ENCODE results near the gene LGR5. TPM values are rescaled to one million over a fixed set of nuclear protein-coding genes. Genes with fewer than 3 reads are reported as not detected.

LGR5 gene
- total and polyA plus RNA-seq, 10 of the 15 experiments (the other 5 are each of a cell fraction or from before 2014, with no cell fraction given), result 2.1 TPM; not detected in 9

- Histone ChIP-seq H3K27ac (ENCODE audit: control insufficient read depth, insufficient read depth) (no peak overlapping the region), H3K9me3 (replicated peaks; ENCODE audit: control insufficient read depth, insufficient read depth, low read length) (no peaks in the 10 kb centered on the region), H4K20me1 (ENCODE audit: control insufficient read depth, insufficient read depth) (no peaks in the 10 kb centered on the region), H3K27me3 (replicated peaks in 1 of 2; ENCODE audit: control insufficient read depth in 2 of 2, insufficient read depth in 2 of 2, low read length in 1 of 2) (no peaks in the 10 kb centered on the region; a peak in 1 of 4 replicates), H3K9ac (ENCODE audit: control insufficient read depth, insufficient read depth, low read length) (no peak overlapping the region), H3K4me1 (ENCODE audit: control insufficient read depth, insufficient read depth, low read length) (no peaks in the 10 kb centered on the region), H3K4me3 (no peak overlapping the region), H3K4me2 (ENCODE audit: control insufficient read depth, insufficient read depth) (no peak overlapping the region), H3K79me2 (ENCODE audit: control insufficient read depth, insufficient read depth, low read length) (no peaks in the 10 kb centered on the region), H2AFZ (ENCODE audit: control insufficient read depth, low read depth, low read length) (no peak overlapping the region), H3K36me3 (ENCODE audit: control insufficient read depth in 2 of 2, insufficient read depth in 2 of 2, low read length in 1 of 2) (no peaks in the 10 kb centered on the region)
- no TSS peak for BruUV-seq (replicated peaks)
- ATAC-seq, result no peak
- POLR2A ChIA-PET, result no interaction called here
- CTCF ChIA-PET, result interaction anchor here (0.7 kb wide), 1 partner anchor 472 kb away, joined by 3 read pairs; no protein-coding TSS in a partner anchor
- intact Hi-C loops (cut with micrococcal nuclease; ENCODE audit: unreplicated experiment) (no loop called here), in situ Hi-C loops (cut with MboI) (no loop called here)
- SMC1A ChIA-PET (ENCODE audit: uncharacterized antibody, unreplicated experiment), result interaction anchor here (1.1 kb wide), 2 partner anchors 57 to 143 kb away, joined by 3 read pairs; no protein-coding TSS in a partner anchor
- RAD21 ChIA-PET (ENCODE audit: unreplicated experiment), result interaction anchor here (0.8 kb wide), 1 partner anchor 41 kb away, joined by 4 read pairs; no protein-coding TSS in a partner anchor
- FAIRE-seq, result no peak
- WGBS (ENCODE audit: insufficient coverage, insufficient replicate concordance, low lambda C conversion rate, missing lambda C conversion rate), result 27% methylated on average over 4 of the region's 4 CpGs
- DNase-seq (ENCODE audit: low read depth, low spot score), result no peak
- TF ChIP-seq MLLT1 (IDR thresholded peaks at IDR 0.05) (no peak), BACH1 (IDR thresholded peaks at IDR 0.05; ENCODE audit: borderline replicate concordance) (no peak), ZBED1 (IDR thresholded peaks at IDR 0.05; ENCODE audit: borderline replicate concordance) (no peak), HCFC1 (IDR thresholded peaks at IDR 0.05; ENCODE audit: low read length) (no peak), NBN (IDR thresholded peaks at IDR 0.05) (no peak), TCF12 (IDR thresholded peaks at IDR 0.05; ENCODE audit: low read depth, low read length) (no peak), FOXM1 (IDR thresholded peaks at IDR 0.05; ENCODE audit: low read depth, low read length) (no peak)
Observed at GRCh38 chr12:71456990-71457389, 17.4 kb downstream of the LGR5 start.

GRCh38 chr12:71460318-71460717 is 20.7 kb downstream of the LGR5 start:
- RAD21 ChIA-PET (ENCODE audit: unreplicated experiment), result no interaction called here
- intact Hi-C loops (cut with micrococcal nuclease; ENCODE audit: unreplicated experiment), result no loop called here
- TF ChIP-seq FOXK2 (IDR thresholded peaks at IDR 0.05), result no peak
- TF ChIP-seq SMARCA5 (IDR thresholded peaks at IDR 0.05), result no peak
- no peak for TF ChIP-seq ZNF24 (IDR thresholded peaks at IDR 0.05)
- no peak for TF ChIP-seq WRNIP1 (IDR thresholded peaks at IDR 0.05; ENCODE audit: borderline replicate concordance, low read depth, low read length)
- TF ChIP-seq PML (IDR thresholded peaks at IDR 0.05; ENCODE audit: low read length), result no peak
- TF ChIP-seq FOS (IDR thresholded peaks at IDR 0.05; ENCODE audit: borderline replicate concordance, extremely low read depth, insufficient read length), result no peak
- TF ChIP-seq SP1 (IDR thresholded peaks at IDR 0.05; ENCODE audit: low read depth, low read length), result no peak
- TF ChIP-seq IRF4 (IDR thresholded peaks at IDR 0.05; ENCODE audit: low read depth, low read length), result no peak
- no peak for TF ChIP-seq ZSCAN29 (IDR thresholded peaks at IDR 0.05)
- TF ChIP-seq NFYB (IDR thresholded peaks at IDR 0.05; ENCODE audit: insufficient read depth, low read depth, low read length), result no peak
- WGBS (ENCODE audit: insufficient coverage, insufficient replicate concordance, low lambda C conversion rate, missing lambda C conversion rate), result 37% methylated on average over 4 of the region's 4 CpGs
- no peaks in the 10 kb centered on the region for H3K79me2 ChIP-seq (ENCODE audit: control insufficient read depth, insufficient read depth, low read length)
- H3K36me3 ChIP-seq (ENCODE audit: control insufficient read depth in 2 of 2, insufficient read depth in 2 of 2, low read length in 1 of 2), result no peaks in the 10 kb centered on the region
- SMC1A ChIA-PET (ENCODE audit: uncharacterized antibody, unreplicated experiment), result no interaction called here
- no peak overlapping the region for H2AFZ ChIP-seq (ENCODE audit: control insufficient read depth, low read depth, low read length)
- BruUV-seq (replicated peaks), result no TSS peak
- no peak for DNase-seq (ENCODE audit: low read depth, low spot score)
- no peaks in the 10 kb centered on the region for H3K9me3 ChIP-seq (replicated peaks; ENCODE audit: control insufficient read depth, insufficient read depth, low read length)
- no peak overlapping the region for H3K27ac ChIP-seq (ENCODE audit: control insufficient read depth, insufficient read depth)
- no peaks in the 10 kb centered on the region; a peak in 1 of 4 replicates for H3K27me3 ChIP-seq (replicated peaks in 1 of 2; ENCODE audit: control insufficient read depth in 2 of 2, insufficient read depth in 2 of 2, low read length in 1 of 2)
- FAIRE-seq, result no peak
- ATAC-seq, result no peak
- no peaks in the 10 kb centered on the region for H4K20me1 ChIP-seq (ENCODE audit: control insufficient read depth, insufficient read depth)
- CTCF ChIA-PET, result no interaction called here
- no peak overlapping the region for H3K4me3 ChIP-seq
- H3K4me1 ChIP-seq (ENCODE audit: control insufficient read depth, insufficient read depth, low read length), result no peaks in the 10 kb centered on the region
- no peak overlapping the region for H3K4me2 ChIP-seq (ENCODE audit: control insufficient read depth, insufficient read depth)
- H3K9ac ChIP-seq (ENCODE audit: control insufficient read depth, insufficient read depth, low read length), result no peak overlapping the region
- POLR2A ChIA-PET, result no interaction called here
- in situ Hi-C loops (cut with MboI), result no loop called here

All from GM12878 (cell line).